AG04449 (cell line): Measurements from ENCODE around the gene FAM124B.
A peak's percentile ranks its signal among the peaks of the same experiment; 100 is the strongest.

Experiments used
- CTCF ChIA-PET: fragments of 350-600 bp; formaldehyde crosslinking; extraction: SDS; loops from one replicate; lab custom pipeline; 2021; ENCODE audit warnings: antibody characterized with exemption; lab: Yijun Ruan, JAX
- POLR2A ChIA-PET: fragments of 400-600, 350-600 bp; formaldehyde crosslinking; extraction: SDS; loops from one replicate; lab custom pipeline; 2020; ENCODE audit warnings: antibody characterized with exemption, inconsistent platforms; lab: Yijun Ruan, JAX
- DNase-seq: peaks from one replicate; pipeline ENCODE4 v3.0.0-alpha.2; 2010; ENCODE audit warnings: low read depth, low spot score
- H3K4me3 ChIP-seq: 2 replicates; pipeline ENCODE4 v1.5.1; 2011; ENCODE audit warnings: low read depth, mild to moderate bottlenecking, control low read depth, low read length
- CTCF ChIP-seq: IDR thresholded peaks from one replicate; pipeline ENCODE4 v1.5.1; 2011; ENCODE audit warnings: mild to moderate bottlenecking, moderate library complexity, low read length, control low read depth, inconsistent platforms; ENCODE audit not compliant: insufficient read depth; ENCODE audit errors: missing control alignments

FAM124B gene

GRCh38 chr2:224417947-224418346 is 16.0 kb upstream of the FAM124B start:
- ChIA-PET POLR2A (no interaction called here), CTCF (no interaction called here)
- no peak for DNase-seq
- no peak overlapping the region for H3K4me3 ChIP-seq
- TF ChIP-seq CTCF, result no peak

GRCh38 chr2:224417361-224417729 is 15.4 kb upstream of the FAM124B start:
- DNase-seq, result no peak
- H3K4me3 ChIP-seq, result no peak overlapping the region
- POLR2A ChIA-PET, result no interaction called here
- CTCF ChIA-PET, result no interaction called here
- TF ChIP-seq CTCF, result no peak

- no peak for TF ChIP-seq CTCF
- CTCF ChIA-PET, result no interaction called here
- POLR2A ChIA-PET, result no interaction called here
- DNase-seq, result no peak
- no peak overlapping the region for H3K4me3 ChIP-seq
These were observed 14.9 kb upstream of the FAM124B start for GRCh38 chr2:224416656-224417360.

- no peak for DNase-seq
- POLR2A ChIA-PET, result no interaction called here
- CTCF ChIA-PET, result interaction anchor here (0.8 to 1.7 kb wide), 3 partner anchors 36 to 239 kb away, joined by 3 to 7 read pairs (median 4); no protein-coding TSS in a partner anchor
- no peak overlapping the region for H3K4me3 ChIP-seq
- TF ChIP-seq CTCF, result no peak
These were observed 11.5 kb upstream of the FAM124B start for GRCh38 chr2:224413381-224413780.

- H3K4me3 ChIP-seq, result peak overlapping the region; percentile 15
- no peak for TF ChIP-seq CTCF
- DNase-seq, result no peak
- ChIA-PET CTCF (interaction anchor here (0.8 to 3.1 kb wide), 9 partner anchors 12 to 240 kb away, joined by 3 to 14 read pairs (median 3); no protein-coding TSS in a partner anchor), POLR2A (interaction anchor here (0.8 to 0.9 kb wide), 2 partner anchors 8 to 455 kb away, joined by 3 read pairs; no protein-coding TSS in a partner anchor)
These were observed 10.5 kb upstream of the FAM124B start for GRCh38 chr2:224412141-224413015.
